NOMO-1 (cell line): Measurements from ENCODE around the gene LRRC32.
A peak's percentile ranks its signal among the peaks of the same experiment; 100 is the strongest.
"Not testable (repeated sequence)": the region's sequence is repeated elsewhere in the genome, so short reads cannot be mapped to it uniquely, and the experiment has no call there.

Experiments
- DNase-seq, 2 experiments: peaks; one replicate each; lab custom pipeline; 2025; ENCODE audit not compliant: unreplicated experiment in 2 of 2; lab: John Stamatoyannopoulos, UW

LRRC32 gene

GRCh38 chr11:76630600-76631281, 39.8 kb downstream of the LRRC32 start:
- DNase-seq = no peak

DNA sequence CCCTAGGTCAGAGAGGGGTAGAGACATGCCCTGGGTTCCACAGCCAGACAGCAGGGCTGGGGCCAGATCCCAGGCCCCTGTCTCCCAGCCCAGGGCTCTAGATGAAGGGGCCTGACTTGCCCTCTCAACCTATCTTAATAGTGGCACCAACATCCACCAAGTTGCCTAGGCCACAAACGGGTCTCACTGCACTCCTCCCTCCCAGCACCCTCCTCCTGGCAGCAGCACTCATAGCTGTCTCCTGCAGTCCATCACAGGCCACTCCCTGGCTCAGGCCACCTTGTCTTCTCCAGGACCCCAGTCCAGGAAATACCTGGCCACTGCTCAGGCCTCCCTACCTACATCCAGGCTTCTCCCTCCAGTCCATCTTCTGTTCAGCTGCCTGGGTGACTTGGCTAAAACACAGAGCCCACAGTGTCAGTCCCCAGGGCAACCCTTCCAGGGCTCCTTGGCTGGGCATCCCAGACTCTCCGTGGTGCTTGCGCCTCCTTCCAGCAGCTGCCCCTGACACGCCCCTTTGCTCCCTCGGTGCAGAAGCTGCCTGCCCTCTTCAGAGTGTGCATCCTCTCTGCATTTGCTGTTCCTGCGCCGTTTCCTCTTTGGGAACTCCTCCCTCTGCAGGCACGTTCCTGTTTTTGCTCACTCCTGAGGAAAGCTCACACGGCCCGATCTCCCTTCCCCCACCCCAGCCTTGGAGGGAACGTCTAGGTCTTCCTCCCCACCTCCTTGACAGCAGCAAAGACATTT, 40.5 kb downstream of the LRRC32 start:
- peak; percentile 42 to 66 for DNase-seq

DNA sequence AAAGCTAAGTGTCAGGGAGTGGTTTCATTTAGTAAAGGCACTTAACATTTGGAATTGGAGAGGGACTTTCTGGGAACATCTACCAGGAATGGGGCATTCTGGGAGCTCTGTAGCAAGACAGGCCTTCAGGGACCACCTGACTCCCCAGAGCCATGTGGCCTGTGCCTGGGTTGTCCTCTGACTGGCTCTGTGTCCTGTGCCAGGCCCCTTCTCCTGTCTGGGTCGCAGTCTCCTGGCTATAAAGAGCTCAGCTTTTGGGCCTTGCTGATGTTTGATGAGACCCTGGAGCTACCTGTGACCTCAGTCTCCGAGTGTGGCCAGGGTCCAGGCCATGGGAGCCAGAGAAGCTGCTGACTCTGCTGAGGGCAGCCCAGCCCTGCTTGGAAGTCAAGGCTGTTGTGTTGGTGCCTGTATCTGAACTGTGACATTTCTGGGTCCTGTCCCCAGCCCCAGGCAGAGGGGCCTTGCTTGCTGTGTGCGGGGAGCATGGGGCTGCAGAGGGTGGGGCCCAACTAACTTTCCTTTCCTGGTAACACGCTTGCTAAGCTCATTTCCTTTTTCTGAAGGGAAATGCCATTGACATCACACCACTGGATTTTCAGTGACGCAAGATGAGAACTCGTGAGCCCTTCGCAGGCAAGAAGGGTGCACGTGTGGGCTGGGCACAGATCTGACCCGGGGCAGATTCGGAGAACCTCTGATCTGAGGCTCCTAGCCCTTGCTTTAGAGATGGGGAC, 41.3 kb downstream of the LRRC32 start:
- peak; percentile 76 to 86 for DNase-seq

DNA sequence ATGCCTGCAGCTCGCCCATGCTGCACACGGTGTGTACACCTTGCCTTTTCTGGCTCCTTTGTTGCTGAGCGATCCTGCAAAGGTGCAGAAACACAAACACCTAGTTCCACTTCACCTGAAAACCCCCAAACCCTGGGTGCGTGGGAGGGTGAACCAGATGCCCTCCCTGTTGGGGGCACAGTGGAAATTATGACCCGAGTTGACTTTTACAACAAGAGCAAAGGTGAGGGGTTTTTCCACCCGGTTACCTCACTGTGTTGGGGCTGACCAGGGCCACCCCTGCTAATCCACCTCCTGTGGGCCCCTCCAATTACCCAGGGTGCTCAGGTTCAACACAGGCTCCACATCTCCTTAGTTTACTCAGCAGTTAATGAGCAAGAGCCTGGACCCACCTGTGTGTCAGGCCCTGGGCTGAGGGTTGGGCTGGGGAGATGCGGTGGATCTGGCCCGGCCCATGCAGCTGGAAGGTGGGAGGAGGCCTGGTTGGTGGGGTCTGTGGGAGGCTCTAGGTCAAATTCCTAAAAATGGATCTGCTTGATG, 42.1 kb downstream of the LRRC32 start:
- no peak for DNase-seq

DNA sequence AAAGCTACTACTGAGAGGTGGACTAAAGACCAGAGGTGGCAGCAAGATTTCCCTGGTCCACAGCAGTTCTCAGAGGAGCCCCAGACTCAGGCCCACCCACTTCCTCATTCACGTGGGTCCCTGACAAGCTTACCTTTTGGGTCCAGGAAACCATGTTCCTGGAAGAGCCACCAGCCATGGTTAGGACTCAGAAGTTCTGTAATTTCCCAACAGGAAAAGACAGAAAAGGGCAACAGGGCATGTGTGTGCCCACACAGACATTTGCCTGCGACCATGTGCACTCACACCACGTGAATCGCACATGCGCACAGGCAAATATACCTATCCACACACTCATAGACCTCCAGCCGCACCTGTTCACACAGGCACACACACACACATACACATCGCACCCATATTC, 42.9 kb downstream of the LRRC32 start:
- no peak for DNase-seq

GRCh38 chr11:76626921-76627401, 43.6 kb downstream of the LRRC32 start:
- DNase-seq = peak; percentile 93 to 96

DNA sequence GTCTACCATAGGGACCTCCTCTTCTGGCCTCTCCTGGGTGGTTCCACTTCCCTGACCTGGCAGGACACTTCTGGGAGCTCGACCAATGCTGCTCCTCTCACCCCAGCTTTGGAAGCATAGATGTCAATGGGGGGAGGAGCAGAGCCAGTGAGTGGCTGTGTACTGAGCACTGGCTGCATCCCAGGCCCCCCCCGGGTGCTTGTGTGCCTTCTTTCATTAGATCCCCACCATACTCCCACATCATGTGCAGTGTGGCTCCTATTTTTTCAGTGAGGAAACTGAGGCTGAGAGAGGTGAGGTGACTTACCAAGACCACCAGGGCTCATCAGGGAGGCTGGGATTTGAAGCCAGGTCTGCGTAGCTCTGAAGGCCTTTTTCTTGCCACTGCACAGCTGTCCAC, 44.3 kb downstream of the LRRC32 start:
- no peak for DNase-seq

GRCh38 chr11:76625472-76626186, 44.9 kb downstream of the LRRC32 start:
- DNase-seq = no peak

DNA sequence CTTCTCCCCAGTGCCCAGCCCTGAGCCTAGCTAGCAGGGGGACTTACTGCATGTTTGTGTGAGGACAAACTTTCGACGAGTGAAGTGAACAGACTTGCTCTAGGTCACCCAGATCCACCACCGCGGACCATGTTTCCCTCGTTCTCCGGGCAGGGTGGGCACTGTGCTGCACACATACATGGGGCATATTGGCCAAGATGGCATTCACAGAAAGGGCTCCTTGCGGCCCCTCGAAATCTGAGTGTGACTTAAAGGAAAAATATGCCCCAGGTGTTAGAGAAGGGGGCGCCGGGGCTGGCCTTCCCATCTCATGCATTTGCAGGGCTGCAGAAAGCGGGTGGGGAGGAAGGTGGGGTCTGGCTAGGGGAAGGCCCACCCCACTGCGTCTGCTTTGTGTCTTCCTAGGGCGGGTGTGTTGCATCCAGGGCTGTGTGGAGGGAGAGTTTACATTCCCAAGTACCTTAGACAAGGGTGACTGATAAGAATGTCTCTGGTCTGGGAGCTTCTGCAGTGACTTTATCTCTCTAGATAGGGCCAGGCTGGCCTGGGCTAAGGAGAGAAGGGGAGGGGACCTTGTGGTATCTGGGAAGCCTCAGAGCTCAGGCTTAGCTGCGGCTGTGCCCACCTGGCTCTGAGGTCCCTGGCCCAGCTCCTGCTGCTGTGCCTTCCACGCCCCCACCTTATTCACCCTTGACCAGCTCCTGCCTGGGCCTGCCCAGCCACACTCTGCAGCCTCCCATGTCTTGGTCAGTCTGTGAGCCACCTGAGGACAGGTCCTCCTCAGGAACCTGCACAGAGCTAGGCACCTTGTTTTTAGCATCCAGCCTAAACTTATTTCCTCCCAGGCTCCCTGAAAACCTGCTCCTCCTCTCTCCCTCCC, 45.8 kb downstream of the LRRC32 start:
- no peak for DNase-seq

DNA sequence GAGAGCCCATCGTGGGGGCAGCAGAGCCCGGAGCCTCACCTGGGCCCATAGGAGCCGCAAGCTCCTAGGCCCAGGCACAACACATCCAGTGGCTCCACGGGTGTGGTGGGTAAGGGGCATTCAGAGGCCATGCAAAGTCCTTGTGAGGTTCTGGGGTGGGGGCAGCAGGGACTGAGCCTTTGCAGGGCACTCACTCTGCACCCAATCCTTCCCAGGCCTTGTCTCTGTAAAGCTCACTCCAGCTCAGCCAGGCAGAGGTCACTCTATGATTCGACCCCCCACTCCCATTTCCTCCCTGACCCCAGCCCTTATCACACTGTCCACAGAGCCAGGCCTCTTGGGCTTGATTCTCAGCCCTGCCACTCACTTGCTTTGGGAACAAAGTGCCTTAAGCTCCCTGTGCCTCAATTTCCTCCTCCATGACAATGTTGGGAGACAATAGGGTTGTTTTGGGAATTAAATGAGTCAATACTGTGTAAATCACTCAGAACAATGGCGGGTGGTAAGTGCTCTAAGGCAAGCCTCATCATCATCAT, 46.6 kb downstream of the LRRC32 start:
- no peak for DNase-seq

DNA sequence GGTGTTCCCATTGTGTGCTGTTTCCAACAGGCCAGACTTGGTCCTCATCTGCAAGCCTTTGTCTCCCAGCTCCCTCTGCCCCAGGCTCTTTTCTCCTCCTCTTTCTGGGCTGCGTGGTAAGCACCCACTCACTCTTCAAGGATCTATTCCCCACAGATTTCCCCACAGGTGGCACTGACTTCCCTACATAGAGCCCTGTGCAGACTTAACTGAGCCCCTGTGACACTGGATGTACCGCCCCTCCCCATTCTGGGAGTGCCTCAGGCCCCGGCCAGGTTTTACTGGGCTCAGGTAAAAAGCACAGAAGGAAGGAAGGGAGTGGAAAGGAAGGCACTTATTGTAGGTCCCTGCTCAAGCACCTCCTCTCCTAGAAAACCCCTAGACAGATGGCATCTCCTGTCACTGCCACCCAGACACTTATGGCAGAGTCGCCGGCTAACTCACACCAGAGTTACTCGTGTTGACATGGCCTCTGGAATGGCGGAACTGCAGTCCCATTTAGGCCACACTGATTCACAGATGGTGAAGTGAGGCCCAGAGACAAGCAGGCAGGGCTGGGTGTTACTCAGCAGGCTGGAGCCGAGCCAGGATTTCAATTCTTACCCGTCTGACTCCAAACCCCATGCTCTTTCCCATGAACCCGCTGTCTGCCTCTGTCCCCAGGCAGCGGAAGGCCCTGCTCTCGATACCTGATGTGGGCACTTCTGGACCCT, 47.2 kb downstream of the LRRC32 start:
- DNase-seq = no peak

DNA sequence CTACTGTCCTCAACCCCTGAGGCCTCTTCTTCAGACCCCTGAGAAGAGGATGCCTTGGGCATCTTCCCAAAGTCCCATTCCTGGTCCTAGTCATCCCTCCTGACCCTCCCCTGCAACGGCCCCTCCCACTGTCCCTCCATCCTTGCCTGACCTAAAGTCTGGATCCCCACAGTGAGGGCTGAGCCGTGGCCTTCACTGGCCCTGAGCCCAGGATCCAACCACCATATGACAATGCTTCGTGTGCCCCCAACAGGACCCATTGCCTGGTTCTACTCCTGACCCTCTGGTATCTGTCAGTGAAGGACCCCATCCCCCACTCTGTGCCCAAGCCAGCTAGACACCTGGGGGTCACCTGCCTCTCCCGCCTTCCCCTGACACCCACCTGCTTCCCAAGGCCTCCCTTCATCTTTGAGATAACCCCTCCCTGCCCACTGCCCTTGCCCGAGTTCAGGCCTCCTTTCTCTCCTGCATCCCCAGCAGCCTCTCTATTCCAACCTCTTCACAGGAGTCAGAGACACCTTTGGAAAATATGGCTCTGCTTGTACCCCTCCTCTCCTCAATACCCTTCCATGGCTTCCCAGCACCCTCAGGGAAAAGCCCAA, 48.0 kb downstream of the LRRC32 start:
- no peak for DNase-seq

DNA sequence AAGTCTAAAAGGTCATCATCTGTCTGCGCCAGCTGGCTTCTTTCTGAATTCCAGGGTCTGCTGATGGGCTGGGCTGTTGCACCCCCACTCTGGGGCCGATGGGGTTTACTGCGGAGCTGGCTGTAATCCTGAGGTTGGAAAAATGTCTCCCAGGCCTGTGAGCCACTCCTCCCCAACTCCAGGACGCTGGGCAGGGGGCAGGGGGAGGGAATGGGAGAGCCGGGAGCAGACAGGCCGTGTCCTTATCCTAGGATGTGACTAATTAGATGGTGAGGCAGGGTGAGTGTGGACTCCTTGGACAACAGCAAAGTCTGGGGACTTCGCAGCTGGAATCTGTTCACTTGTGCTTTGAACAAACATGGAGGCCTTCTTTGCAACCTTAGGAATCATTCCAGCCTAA, 48.7 kb downstream of the LRRC32 start:
- DNase-seq = no peak

GRCh38 chr11:76621466-76621865, 49.1 kb downstream of the LRRC32 start:
- DNase-seq = no peak

DNA sequence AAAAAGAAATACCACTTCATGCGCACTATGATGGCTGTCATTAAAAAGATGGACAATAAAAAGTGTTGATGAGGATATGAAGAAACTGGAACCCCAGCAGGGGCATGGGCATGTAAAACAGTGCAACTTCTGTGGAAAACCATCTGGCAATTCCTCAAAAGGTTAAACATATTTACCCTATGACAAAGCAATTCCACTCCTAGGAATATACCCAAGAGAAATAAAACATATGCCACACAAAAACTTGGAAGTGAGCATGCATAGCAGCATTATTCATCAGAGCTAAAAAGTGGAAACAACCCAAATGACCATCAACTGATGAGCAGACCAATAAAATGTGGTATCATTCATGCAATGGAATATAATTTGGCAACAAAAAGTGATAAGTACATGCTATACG, 50.1 kb downstream of the LRRC32 start:
- DNase-seq = no peak

GRCh38 chr11:76619801-76620200, 50.7 kb downstream of the LRRC32 start:
- not testable (repeated sequence) for DNase-seq

- no peak for DNase-seq
Observed at GRCh38 chr11:76617553-76618265, 52.8 kb downstream of the LRRC32 start.
